Activated CD8-positive, alpha-beta memory T cell treated with anti-CD3 and anti-CD28 coated beads, Interleukin-2, amount 50 U/mL, for 1 hour (primary cell): ENCODE results near the gene MYLK.

ENCODE experiments used
- DNase-seq: peaks from one replicate; pipeline ENCODE4 v3.0.0-alpha.2; 2020; ENCODE audit errors: extremely low read depth

Gene MYLK

DNA sequence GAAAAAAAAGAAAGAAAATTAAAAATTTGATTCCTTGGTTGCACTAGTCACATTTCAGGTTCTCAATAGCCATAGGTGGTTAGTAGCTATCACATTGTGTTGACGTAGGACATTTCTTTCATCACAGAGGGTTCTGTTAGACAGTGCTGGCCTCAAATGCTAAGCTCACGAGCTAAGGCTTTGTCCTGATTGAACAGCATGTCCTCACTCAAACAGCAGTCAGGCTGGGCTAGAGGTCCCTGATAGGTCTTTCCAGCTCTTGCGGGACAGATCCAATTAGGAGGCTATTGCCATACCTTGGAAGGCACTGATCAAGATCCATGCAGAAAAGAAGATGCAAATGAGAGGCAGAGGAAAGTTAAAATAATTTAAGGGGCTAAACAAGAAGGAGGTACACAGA is 213.4 kb downstream of the MYLK start:
- no peak for DNase-seq

DNA sequence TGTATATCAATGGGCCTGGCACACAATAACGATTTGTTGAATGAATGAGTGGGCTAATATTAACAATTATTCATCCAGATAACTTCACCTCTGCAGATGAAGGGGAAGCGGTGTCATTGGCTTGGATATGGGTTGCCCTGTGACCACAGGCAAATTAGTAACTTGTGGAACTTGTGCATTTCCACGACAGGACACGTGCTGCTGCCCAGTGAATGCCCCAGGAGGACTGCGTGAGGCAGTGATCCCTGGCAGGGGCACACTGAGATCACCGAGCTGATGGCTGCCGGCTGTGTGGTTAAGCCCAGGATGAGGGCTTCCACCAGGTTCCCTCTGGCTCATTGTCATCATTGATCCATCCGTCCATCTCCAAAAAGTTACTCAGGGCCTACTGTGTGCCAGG is 215.2 kb downstream of the MYLK start:
- no peak for DNase-seq

DNA sequence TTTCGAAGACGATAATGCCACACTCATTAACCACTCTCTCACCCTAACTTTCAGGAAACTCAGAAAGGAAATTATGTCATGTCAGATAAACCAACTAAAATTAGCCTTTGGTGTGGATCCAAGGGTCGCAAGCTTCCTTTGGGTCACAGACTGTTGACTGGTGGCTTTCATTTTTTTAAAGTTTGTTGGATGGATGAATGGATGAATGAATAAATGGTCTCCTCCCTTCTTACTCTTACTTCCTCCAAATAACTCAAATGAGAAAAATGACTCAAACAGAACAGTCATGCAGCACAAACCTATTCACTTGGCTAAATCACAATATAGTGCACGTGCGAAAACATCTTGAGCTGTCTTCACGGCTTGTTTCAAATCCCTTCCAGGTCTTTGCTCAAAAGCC is 216.3 kb downstream of the MYLK start:
- DNase-seq, result no peak

DNA sequence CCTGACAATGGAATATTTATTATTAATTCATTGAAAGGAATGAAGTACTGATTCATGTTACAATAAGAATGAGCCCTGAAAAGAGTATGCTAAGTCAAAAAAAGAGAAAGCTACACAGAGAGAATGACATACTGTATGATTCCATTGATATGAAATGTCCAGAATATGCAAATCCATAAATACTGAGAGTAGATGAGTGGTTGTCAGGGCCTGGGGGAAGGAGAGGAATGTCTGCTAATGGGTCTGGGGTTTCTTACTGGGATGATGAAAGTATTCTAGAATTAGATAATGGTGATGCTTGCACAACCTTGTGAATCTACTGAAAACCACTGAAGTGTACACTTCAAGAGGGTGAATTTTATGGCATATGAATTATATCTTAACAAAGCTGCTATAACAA is 219.4 kb downstream of the MYLK start:
- no peak for DNase-seq

DNA sequence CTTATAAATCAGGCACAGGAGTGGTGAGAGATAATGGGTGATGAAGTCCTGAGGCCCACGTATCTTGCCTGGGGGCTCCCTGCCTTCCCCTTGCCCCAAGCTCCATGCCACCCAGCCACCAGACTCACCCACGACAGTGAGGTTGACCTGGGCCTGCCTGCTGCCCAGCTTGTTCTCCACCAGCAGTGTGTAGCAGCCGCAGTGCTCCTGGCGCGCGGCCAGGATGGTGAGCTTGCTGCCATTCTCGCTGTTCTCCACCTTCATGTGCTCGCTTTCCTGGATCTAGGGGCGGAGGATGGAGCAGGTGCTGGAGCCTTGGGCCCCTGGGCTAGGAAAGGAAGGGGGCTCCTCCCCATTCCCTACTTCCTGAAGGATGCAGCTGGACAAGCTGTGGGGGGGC is 220.2 kb downstream of the MYLK start:
- DNase-seq, result no peak

DNA sequence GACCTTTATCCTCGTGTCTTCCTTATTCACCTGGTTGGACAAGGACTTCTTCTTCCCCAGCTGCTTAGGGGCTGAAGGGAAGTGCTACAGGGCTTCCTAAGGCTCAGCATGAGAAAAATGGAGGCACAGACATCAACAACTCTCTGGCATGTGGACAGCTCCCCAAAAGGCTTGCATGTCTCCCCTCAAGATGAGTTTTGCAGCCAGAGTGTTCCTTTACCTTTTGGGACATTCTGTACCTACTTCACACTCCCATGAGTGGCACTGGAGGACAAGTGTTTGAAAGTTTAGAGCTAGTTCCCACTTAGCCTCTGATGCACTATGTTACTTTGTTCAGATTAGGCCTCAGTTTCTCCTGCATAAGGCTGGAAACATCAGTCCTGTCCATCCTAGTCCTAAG is 222.2 kb downstream of the MYLK start:
- no peak for DNase-seq

DNA sequence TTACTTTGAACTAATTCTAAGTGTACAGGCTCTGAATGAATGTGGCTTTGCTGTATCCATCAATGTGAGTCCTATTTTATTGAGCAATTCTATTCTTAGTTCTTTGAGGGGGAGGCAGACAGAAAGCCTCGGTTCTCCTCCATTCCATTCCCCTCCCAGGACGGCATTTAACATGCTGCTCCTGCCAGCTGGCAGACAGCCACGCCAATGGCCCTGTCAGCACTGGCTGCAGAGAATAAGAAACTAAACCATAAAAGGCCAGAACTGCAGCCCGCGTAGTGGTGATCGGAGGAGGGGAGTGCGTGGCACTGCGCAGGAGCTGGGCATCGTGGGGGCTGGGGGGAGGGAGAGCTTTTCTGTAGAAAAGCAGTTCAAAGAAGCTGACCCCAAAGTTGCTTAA is 223.2 kb downstream of the MYLK start:
- DNase-seq, result no peak

DNA sequence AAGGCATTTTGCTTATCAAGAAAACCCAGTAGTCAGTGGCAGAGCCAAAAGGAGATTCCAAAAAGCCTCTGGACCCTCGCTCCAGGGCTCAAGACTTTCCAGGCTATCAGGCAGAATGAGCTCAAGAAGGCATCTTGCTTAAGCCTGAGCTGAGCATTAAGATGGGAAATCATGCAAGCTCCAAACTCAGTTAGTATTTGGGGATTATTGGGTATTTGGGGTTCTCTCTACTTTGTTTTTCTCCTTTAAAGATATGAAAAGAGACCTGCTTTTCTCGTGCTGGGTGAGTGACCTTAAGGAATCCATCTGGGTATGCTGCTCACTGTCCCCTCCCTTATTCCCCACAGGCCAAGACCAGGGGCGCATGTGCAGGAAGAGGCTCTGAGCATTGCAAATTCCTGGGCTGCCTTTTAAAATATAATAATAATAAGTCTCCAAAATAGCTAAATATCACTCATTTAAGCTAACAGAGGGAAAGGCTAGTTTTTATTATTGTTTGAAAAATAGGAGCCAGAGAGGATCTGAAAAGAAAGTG is 223.9 kb downstream of the MYLK start:
- DNase-seq, result no peak

DNA sequence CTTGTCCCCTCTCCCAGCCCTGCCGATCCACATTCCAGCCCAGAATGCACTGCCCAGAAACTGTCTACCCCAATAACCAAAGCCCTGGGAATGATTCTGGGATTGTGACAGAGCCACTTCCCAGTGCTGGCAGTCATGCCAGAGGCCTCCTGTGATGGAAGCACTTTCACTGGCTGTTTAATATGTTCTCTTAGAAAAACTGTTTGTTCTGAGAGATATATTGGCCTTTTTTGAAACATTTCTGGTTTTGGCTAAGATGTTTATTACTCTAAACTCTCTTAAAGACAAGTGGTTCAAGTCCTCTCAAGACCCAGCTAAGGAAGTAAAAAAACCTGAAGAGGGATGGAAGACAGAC is 225.3 kb downstream of the MYLK start:
- DNase-seq, result no peak

DNA sequence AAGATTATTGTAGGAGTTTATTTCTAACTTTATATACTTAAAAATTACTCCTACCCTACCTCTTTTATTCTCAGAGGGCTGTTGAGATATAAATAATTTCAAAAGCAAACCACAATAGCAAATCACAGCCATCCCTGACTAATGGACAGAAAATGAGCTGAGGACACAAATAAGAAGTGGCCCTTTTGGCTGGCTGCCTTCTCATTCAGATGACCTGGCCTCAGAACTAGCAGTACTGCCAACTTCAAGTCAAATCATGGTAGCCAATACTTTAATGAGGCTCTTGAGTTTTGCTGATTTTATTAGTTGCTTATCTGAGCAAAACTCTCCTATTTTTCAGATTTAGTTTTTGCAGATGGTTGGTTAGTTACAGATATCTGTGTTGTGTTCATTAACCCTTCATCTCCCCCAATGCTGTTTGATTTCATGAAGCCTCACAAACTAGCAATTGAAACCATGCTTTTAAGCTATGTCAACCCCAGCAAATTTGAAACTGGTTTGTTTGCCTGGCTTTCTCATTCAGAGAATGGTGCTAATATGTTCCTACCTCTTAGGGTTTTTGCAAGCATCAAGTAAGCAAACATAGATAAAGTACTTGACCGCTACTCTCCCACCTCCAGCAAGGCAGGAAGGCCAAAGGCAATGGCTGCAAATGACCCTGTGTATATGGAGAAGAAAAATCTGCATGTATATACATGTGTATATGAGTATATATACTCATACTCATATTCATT is 225.8 kb downstream of the MYLK start:
- no peak for DNase-seq

DNA sequence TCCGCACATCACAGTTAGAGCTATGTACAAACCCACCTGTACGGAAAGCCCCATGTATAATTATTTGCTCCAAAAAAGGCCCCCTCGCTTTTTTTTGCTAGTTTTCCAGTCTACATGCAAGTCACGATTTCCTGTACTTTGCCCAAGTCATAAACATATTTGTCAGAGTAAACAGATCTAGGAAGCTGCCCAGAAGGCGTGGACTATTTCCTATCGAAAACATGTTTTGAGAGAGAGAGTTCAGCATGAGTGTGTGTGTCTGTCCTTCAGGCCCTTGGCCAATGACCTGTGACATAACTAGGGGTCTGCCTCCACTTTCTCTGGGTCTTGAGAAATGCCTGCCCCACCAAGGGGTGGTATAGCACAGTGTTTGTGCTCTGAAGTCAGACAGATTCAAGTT is 226.6 kb downstream of the MYLK start:
- DNase-seq, result no peak

DNA sequence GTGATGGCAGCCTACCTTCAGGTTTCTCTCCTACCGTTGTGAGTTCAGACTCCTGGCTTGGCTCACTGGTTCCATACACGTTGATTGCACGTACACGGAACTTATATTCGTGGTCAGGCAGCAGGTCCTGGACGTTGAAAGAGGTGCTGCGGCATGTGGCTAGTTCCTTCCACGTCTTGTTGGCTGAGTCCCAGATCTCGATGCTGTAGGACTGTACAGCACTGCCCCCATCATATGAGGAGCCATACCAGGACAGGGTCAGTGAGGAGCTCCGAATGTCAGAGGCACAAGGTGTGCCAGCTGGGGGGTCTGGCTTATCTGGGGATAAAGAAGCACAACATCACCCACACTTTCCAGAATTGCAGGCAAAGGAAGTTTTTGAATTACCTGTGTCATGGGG is 227.0 kb downstream of the MYLK start:
- no peak for DNase-seq

DNA sequence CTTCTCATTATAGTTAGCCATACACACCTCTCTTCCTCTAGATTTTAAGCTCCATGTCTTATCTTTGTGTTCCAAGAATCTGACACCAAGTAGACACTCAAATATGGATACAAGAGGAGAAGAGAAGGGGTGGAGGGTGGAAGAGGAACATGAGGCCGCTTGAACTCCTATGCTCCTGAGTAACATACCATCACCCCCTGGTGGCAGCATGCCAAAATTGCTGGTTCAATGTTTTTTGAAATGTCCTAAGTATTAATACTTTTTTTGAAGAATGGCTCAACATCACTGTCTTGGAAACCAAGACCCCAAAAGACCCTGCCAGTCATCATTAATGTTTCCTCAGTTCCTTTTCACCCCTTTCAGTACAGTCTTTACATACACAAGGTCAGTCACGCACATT is 227.4 kb downstream of the MYLK start:
- DNase-seq, result no peak

DNA sequence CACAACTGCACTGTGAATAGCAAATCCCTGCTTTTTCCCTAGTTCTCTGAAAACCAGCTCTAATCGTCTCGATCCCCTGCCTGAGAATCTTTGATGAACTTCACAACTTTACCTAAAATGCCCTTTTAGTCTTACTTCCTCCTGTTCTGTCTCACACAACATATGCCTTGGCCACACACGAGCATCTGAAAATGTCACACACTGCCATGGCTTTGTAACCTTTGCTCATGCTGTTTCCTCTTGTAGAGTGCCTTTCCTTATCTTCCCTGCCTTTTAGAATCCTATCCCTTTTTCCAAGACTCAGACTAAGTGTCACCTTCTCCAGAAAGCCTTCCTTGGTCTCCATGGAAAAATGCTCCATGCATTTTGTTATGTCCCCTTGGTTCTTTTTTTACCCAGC is 227.9 kb downstream of the MYLK start:
- no peak for DNase-seq

DNA sequence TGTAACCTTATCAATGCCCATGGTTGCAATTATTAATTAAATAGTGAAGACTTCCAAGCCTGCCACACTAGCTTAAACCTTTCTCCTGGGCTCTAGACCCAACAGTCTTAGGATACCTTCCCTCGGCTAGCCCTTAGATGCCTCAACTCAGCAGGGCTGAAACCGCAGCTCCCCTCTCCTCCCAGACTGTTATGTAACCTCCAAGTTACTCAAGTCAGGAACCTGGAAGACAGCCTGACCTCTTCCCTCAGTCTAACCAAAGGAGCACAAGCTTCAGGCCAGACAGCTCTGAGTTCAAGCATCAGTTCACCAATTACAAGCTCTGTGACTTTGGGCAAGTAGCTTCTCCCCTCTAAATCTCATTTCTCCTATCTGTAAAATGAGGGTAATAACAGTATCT is 228.7 kb downstream of the MYLK start:
- no peak for DNase-seq

DNA sequence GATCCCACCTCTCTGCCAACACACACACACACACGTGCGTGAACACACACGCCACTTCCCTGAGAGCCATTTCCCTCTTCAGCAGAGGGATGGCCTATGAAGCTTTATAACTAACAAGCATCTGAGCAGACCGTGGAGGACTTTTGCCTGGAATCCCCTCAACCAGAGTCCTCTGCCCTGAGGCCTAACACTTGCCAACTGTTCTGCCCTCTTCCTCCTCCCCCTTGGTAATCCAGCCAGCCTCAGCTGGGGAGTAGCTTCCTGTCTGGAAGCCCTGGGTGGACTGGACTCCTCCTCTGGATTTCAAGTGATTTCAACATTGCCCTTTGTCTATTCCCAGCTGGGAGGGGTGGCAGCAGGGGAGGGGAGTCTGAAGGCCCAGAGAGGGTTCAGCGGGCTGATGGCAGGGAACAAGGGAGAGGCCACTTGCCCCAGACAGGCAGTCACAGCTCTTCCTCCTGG is 230.9 kb downstream of the MYLK start:
- DNase-seq, result no peak

DNA sequence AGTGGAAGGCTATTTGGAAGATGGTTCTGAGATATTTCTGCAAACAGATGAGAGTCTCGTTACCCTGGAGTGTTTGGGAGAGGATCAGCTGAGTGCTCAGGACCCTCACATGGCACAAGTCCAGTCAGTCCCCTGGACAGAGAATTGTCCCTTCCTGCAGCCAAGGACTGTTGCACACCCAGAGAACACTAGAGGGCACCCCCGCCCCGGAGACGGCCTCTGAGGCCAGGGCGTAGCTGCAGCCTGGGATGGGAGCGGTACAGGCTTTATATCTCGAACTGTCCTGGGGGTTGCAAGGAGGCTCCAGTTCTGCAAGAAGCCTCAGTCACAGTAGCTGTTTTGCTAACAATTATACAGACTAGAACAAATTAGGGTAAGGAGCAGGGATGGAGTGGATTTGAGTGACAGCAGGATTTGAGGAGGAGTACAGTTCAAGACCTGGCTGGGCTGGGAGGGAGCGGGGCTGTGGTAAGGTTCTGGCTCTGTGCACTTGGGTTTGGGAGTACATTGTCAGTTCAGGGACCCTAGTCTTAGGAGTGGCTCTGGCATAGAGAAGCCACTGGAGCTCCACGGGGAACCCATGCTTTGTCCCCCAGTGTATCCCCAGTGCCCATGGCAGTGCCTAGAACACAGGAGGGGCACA is 231.7 kb downstream of the MYLK start:
- no peak for DNase-seq

DNA sequence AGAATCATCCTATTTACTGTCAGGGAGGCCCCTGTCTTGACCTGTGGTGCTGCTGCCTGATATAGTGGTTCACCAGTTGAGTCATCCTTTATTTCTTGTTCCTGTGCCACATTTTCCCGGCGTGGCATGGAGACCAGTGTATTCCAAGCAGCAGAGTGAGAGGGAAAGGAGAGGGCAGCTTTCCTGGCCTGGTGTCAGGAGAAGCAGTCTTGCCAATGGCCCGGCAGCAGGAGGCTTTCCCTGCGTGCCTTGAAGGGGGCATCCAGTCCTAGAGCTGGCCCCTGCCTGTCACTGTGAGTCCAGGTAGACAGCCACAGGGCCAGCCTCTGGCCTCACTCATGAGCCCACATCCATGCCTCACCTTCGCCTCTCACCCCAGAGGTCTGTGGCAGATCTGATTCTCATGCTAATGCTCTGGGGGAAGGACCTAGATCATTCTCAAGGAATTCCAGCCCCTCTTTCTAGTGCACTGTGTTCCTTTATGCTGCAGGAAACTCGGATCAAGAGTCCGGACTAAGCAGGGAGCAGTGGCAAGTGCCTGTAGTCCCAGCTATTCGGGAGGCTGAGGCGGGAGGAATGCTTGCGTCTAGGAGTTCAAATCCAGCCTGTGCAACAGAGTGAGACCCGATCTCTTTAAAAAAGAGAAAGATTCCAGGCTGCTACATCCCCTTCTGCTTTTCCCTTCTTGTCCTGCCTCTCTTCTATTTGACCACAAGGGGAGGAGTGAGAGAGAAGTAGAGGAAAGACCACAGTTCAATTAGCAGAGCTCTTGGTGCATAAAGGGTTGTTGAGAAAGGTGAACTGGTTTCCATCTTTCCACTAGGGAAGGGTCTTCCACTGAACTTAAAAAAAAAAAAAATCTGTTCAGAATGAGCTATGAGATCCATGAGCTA is 232.4 kb downstream of the MYLK start:
- no peak for DNase-seq

DNA sequence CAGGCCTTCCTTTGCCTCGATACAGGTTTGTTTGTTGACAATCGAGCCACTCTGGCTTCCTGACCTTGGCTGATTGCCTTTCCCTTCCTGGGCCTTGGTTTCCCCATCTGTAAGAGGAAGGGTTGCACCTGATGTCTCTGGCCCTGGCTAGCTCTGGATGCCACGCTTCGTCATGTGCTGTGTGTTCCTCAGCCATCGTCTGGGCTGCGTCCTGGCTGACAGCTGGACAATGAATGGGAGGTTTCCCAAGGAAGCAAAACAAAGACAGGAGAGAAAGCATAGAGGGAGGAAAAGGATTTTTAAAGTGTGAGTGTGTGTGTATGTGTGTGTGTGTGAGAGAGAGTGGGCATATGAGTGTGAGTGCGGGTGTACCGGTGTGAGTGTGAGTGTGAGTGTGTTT is 234.0 kb downstream of the MYLK start:
- DNase-seq, result no peak

DNA sequence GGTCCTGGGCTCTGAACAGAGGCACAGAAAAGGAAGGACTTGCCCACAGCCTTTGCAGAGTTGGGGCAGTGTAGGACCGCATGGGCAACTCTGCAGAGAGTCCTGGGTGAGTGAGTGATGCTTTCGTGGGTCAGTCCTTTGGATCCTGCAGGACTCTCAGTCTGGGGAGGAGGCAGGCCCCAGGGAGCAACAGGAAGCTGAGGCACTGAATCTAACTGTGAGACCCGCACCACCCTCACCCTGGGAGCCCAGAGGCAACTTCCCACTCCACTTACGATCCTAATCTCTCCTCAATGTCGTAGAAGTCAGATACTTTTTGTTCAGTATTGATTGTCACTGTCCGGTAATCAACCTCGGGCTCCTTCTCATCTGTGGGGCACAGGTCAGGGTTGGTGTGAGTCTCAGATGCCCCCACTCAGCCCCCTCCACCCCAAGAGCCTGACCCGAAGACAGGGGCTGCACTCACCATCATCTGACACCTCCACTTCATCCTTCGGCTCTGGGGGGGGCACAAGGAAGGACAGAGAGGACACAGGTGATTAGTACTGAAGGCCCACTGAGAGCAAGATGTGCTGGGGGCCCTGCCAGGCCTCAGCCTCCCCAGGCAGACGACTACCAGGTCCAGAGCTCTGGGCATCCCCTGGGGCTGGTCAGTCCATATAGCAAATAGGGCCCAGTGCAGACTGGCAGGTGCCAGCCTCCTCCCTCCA is 235.3 kb downstream of the MYLK start:
- DNase-seq, result no peak

DNA sequence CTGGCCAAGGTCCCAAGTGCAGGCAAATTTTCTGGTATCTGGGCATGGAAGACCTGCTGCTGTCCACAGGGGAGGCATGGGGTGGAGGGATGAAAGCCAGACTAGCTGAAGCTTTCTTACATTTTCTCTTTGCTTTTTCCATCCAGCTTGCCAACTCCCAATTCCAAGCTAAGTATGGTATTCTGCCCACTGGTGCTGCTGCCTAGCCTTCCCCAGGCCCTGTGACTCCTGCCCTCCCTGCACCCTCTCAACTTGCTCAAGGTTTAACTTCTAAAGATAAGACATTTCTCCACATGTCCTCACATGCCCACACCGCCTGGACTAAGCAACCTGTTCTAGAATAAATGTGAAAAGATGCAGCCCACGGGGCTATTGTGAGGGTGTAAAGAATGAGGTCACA is 239.8 kb downstream of the MYLK start:
- DNase-seq, result no peak

DNA sequence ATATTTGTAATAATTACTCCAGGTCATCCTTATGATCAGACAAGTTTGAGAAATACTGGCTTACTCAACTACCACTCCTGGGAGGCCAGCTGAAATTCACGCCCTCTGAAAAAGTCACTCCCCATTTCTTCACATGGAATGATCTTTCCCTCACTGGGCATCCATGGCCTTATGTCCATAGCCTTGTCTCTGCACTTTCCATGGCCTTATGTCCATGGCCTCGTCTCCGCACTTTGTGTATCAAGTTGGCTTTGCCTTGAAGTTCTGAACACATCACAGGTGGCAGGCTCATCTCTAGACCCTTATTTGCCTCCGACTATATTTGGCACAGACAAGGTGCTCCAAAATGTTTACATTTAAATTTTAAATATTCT is 241.2 kb downstream of the MYLK start:
- DNase-seq, result no peak
